C4-2B (cell line): Measurements from ENCODE around the gene ZNF723.
"Not testable (repeated sequence)": the region's sequence is repeated elsewhere in the genome, so short reads cannot be mapped to it uniquely, and the experiment has no call there.

Experiments
- H3K27ac ChIP-seq: fragments of 450-650 bp; 2 replicates; pipeline ENCODE4 v1.5.1; 2017
- CTCF ChIP-seq: fragments of 450-650 bp; conservative IDR thresholded peaks from 2 replicates; pipeline ENCODE4 v1.5.1; 2017; ENCODE audit warnings: mild to moderate bottlenecking
- ZFX ChIP-seq: fragments of 450-650 bp; IDR thresholded peaks from 2 replicates; pipeline ENCODE4 v1.6.1; 2017

ZNF723 gene

GRCh38 chr19:22832031-22832762, at the start of gene ZNF723:
TSS of gene ZNF723 (plus strand) at chr19:22832291. CDS start at chr19:22832380, 89 bp downstream.
- no peak for TF ChIP-seq CTCF
- no peak for TF ChIP-seq ZFX

GRCh38 chr19:22783651-22784410, 48.3 kb upstream of the ZNF723 start, which contains the start of gene ZNF99:
TSS of gene ZNF99 (minus strand) at chr19:22784151. CDS start at chr19:22784016, 135 bp downstream.
- TF ChIP-seq CTCF (no peak), ZFX (no peak)
- no peak within 1 kb of the TSS for H3K27ac ChIP-seq

More at GRCh38 chr19:22832031-22832762, at the start of gene ZNF723:
- no peak within 1 kb of the TSS for H3K27ac ChIP-seq

GRCh38 chr19:22792863-22793262, 39.2 kb upstream of the ZNF723 start:
- H3K27ac ChIP-seq = not testable (repeated sequence)

- TF ChIP-seq CTCF (no peak), ZFX (no peak)
- H3K27ac ChIP-seq = no peak overlapping the region
Measured at GRCh38 chr19:22797040-22797439, 35.1 kb upstream of the ZNF723 start.

GRCh38 chr19:22806418-22806817, 25.7 kb upstream of the ZNF723 start:
- no peak overlapping the region for H3K27ac ChIP-seq
- TF ChIP-seq ZFX (no peak), CTCF (no peak)

- TF ChIP-seq CTCF = no peak
- no peak for TF ChIP-seq ZFX
- no peak overlapping the region for H3K27ac ChIP-seq
Measured at GRCh38 chr19:22807061-22807835, 24.8 kb upstream of the ZNF723 start.

- H3K27ac ChIP-seq = no peak overlapping the region
- TF ChIP-seq ZFX (no peak), CTCF (no peak)
Measured at GRCh38 chr19:22814124-22814523, 18.0 kb upstream of the ZNF723 start.
